HCT116 (cell line): ENCODE data around the gene AFAP1L2. TPM values are rescaled to one million over a fixed set of nuclear protein-coding genes. Genes with fewer than 3 reads are reported as not detected.

Experiments used
- ATAC-seq: fragments of 200-7000 bp; cut with Tn5 transposase; 2 replicates; pipeline ENCODE4 v1.9.1; 2020; ENCODE audit warnings: mild to moderate bottlenecking, moderate library complexity
- BruUV-seq: library from RNA; stranded (reverse); fragments of 400-500 nt; replicated peaks from 2 replicates; lab custom pipeline; 2021; lab: Mats Ljungman, UMichigan
- CTCF ChIA-PET: fragments of 300-600 bp; sonication (Branson Sonifier 250); formaldehyde crosslinking; loops from one replicate; lab custom pipeline; 2021; ENCODE audit warnings: antibody characterized with exemption; lab: Charles Lee
- POLR2A ChIA-PET: fragments of 300-600, 350-600 bp; sonication (Branson Sonifier 250); formaldehyde crosslinking; loops from one replicate; lab custom pipeline; 2021; ENCODE audit warnings: antibody characterized with exemption; lab: Charles Lee
- RAD21 ChIA-PET, 2 experiments: fragments of 300-600 bp; sonication (Branson Sonifier 250); formaldehyde crosslinking; loops; one replicate each; lab custom pipeline; 2023; ENCODE audit warnings: low total read pairs in 2 of 2; ENCODE audit not compliant: uncharacterized antibody in 2 of 2, unreplicated experiment in 2 of 2, low non-redundant PET in 1 of 2; lab: Charles Lee
- DNase-seq: peaks from one replicate; pipeline ENCODE4 v3.0.0-alpha.2; 2010; ENCODE audit warnings: low read depth, low spot score
- H2AFZ ChIP-seq: fragments of 200-600 bp; shearing (Covaris generic), sonication (generic); 2 replicates; pipeline ENCODE4 v1.6.1; 2017; ENCODE audit warnings: low read depth, mixed run types, mixed read lengths, antibody characterized with exemption, low read length; ENCODE audit not compliant: poor library complexity, severe bottlenecking
- H3K27ac ChIP-seq: 2 replicates; pipeline ENCODE4 v1.5.1; 2012; ENCODE audit warnings: low read depth, low read length
- H3K27me3 ChIP-seq: fragments of 200-600 bp; sonication (generic); 2 replicates; pipeline ENCODE4 v1.6.1; 2016; ENCODE audit warnings: mixed run types, low read length, mixed read lengths; ENCODE audit not compliant: insufficient read depth
- H3K36me3 ChIP-seq, 2 experiments: fragments of 200-500 bp in 1 of 2; fragments of 200-600 bp in 1 of 2; sonication (Bioruptor generic) in 1 of 2; sonication (generic) in 1 of 2; 2 replicates each; pipeline versions ENCODE4 v1.5.1 to v1.6.1; 2014 to 2016; ENCODE audit warnings: low read length in 2 of 2, inconsistent platforms in 1 of 2, mixed read lengths in 1 of 2, mixed run types in 1 of 2; ENCODE audit not compliant: insufficient read depth in 2 of 2, control insufficient read depth in 1 of 2
- H3K4me1 ChIP-seq, 2 experiments: fragments of 200-600 bp in 1 of 2; sonication (generic) in 1 of 2; 2 replicates each; pipeline versions ENCODE4 v1.5.1 to v1.6.1; 2012 to 2017; ENCODE audit warnings: low read length in 2 of 2, inconsistent platforms in 1 of 2, mild to moderate bottlenecking in 1 of 2, mixed read lengths in 1 of 2, mixed run types in 1 of 2, moderate library complexity in 1 of 2; ENCODE audit not compliant: insufficient read depth in 2 of 2, control insufficient read depth in 1 of 2
- H3K4me2 ChIP-seq: fragments of 200-600 bp; sonication (generic); 2 replicates; pipeline ENCODE4 v1.6.1; 2017; ENCODE audit warnings: mixed run types, low read length, mixed read lengths
- H3K4me3 ChIP-seq, 2 experiments: fragments of 200-600 bp in 1 of 2; sonication (generic) in 1 of 2; replicated peaks in 1 of 2; 2 replicates each; pipeline ENCODE4 v1.5.1; 2011 to 2016; ENCODE audit warnings: low read length in 2 of 2, control low read depth in 1 of 2, low read depth in 1 of 2, mild to moderate bottlenecking in 1 of 2, mixed read lengths in 1 of 2, mixed run types in 1 of 2
- H3K79me2 ChIP-seq: fragments of 200-600 bp; sonication (generic); 2 replicates; pipeline ENCODE4 v1.6.1; 2017; ENCODE audit warnings: mild to moderate bottlenecking, mixed run types, low read length, moderate library complexity, mixed read lengths; ENCODE audit not compliant: insufficient read depth
- H3K9ac ChIP-seq: fragments of 200-600 bp; sonication (generic); 2 replicates; pipeline ENCODE4 v1.6.1; 2016; ENCODE audit warnings: low read length, mixed read lengths
- H3K9me2 ChIP-seq: fragments of 200-600 bp; sonication (generic), shearing (Covaris generic); 2 replicates; pipeline ENCODE4 v1.6.1; 2017; ENCODE audit warnings: mixed run types, mild to moderate bottlenecking, moderate library complexity; ENCODE audit not compliant: insufficient read depth
- H3K9me3 ChIP-seq, 2 experiments: fragments of 200-500 bp in 1 of 2; fragments of 200-600 bp in 1 of 2; sonication (Bioruptor generic) in 1 of 2; sonication (generic) in 1 of 2; 2 replicates each; pipeline ENCODE4 v1.6.1; 2014 to 2017; ENCODE audit warnings: low read length in 2 of 2, mixed read lengths in 2 of 2, inconsistent platforms in 1 of 2, low read depth in 1 of 2, mild to moderate bottlenecking in 1 of 2, mixed run types in 1 of 2, moderate library complexity in 1 of 2; ENCODE audit not compliant: control insufficient read depth in 1 of 2, insufficient read depth in 1 of 2
- H4K20me1 ChIP-seq: fragments of 200-600 bp; sonication (generic), shearing (Covaris generic); 2 replicates; pipeline ENCODE4 v1.6.1; 2017; ENCODE audit warnings: mixed run types, mild to moderate bottlenecking, moderate library complexity; ENCODE audit not compliant: insufficient read depth
- CBX3 ChIP-seq: IDR thresholded peaks from 2 replicates; pipeline ENCODE4 v1.6.1; 2012; ENCODE audit warnings: low read depth
- CEBPB ChIP-seq: IDR thresholded peaks from 2 replicates; pipeline ENCODE4 v1.6.1; 2012; ENCODE audit warnings: low read depth
- EGR1 ChIP-seq: IDR thresholded peaks from 2 replicates; pipeline ENCODE4 v1.6.1; 2012; ENCODE audit warnings: low read depth
- ELF1 ChIP-seq: IDR thresholded peaks from 2 replicates; pipeline ENCODE4 v1.6.1; 2012; ENCODE audit warnings: low read depth, borderline replicate concordance
- EZH2 ChIP-seq: fragments of 200-600 bp; sonication (generic); IDR thresholded peaks from 2 replicates; pipeline ENCODE4 v1.6.1; 2017; ENCODE audit warnings: antibody characterized with exemption, mixed run types
- JUND ChIP-seq: IDR thresholded peaks from 2 replicates; pipeline ENCODE4 v1.6.1; 2012
- POLR2A ChIP-seq: IDR thresholded peaks from 2 replicates; pipeline ENCODE4 v1.7.0; 2011; ENCODE audit warnings: borderline replicate concordance; ENCODE audit not compliant: insufficient read depth, insufficient read length; ENCODE audit errors: extremely low read depth
- POLR2AphosphoS5 ChIP-seq: IDR thresholded peaks from 2 replicates; pipeline ENCODE4 v1.6.1; 2011; ENCODE audit warnings: mild to moderate bottlenecking, low read depth, low read length, moderate library complexity
- RAD21 ChIP-seq: IDR thresholded peaks from 2 replicates; pipeline ENCODE4 v1.6.1; 2012; ENCODE audit warnings: low read depth, mild to moderate bottlenecking
- SP1 ChIP-seq: IDR thresholded peaks from 2 replicates; pipeline ENCODE4 v1.6.1; 2012; ENCODE audit warnings: low read depth
- SRF ChIP-seq: IDR thresholded peaks from 2 replicates; pipeline ENCODE4 v1.6.1; 2012; ENCODE audit warnings: low read depth
- TCF7L2 ChIP-seq: IDR thresholded peaks from 2 replicates; pipeline ENCODE4 v1.7.0; 2011; ENCODE audit warnings: borderline replicate concordance, inconsistent platforms; ENCODE audit not compliant: insufficient read depth, insufficient read length; ENCODE audit errors: extremely low read depth
- YY1 ChIP-seq: IDR thresholded peaks from 2 replicates; pipeline ENCODE4 v1.6.1; 2011; ENCODE audit warnings: low read length, low read depth, moderate library complexity, mild to moderate bottlenecking; ENCODE audit not compliant: insufficient replicate concordance; ENCODE audit errors: extremely low read depth
- ZFX ChIP-seq: fragments of 450-650 bp; IDR thresholded peaks from 2 replicates; pipeline ENCODE4 v1.6.1; 2017
- ZNF274 ChIP-seq: fragments of 200-500 bp; sonication (Bioruptor generic); IDR thresholded peaks from 2 replicates; pipeline ENCODE4 v1.6.1; 2014; ENCODE audit warnings: mild to moderate bottlenecking, low read depth, low read length, inconsistent platforms
- intact Hi-C: fragments of 100-400 bp; cut with micrococcal nuclease; formaldehyde crosslinking; loops from 2 replicates; pipeline ENCODE4 v1.10.0; 2022
- total RNA-seq: library from RNA; stranded (reverse); gene quantifications from one replicate; pipeline ENCODE4 v1.2.1, GENCODE V29; 2021; ENCODE audit not compliant: unreplicated experiment
- TF ChIP-seq, protein P1 (sequence below): IDR thresholded peaks from 2 replicates; pipeline ENCODE4 v1.6.1; 2012
- TF ChIP-seq, protein P2 (sequence below): IDR thresholded peaks from 2 replicates; pipeline ENCODE4 v1.6.1; 2012; ENCODE audit warnings: low read depth
- TF ChIP-seq, protein P3 (sequence below), 3 experiments: fragments of 200-600 bp in 1 of 3; sonication (generic) in 1 of 3; IDR thresholded peaks in 2 of 3; conservative IDR thresholded peaks in 1 of 3; 2 replicates each; pipeline ENCODE4 v1.5.1; 2012 to 2017; ENCODE audit warnings: low read depth in 2 of 3, low read length in 2 of 3, antibody characterized with exemption in 1 of 3, borderline replicate concordance in 1 of 3, control low read depth in 1 of 3, mild to moderate bottlenecking in 1 of 3, mixed read lengths in 1 of 3, mixed run types in 1 of 3, moderate library complexity in 1 of 3; ENCODE audit not compliant: insufficient read depth in 1 of 3
- TF ChIP-seq, protein P4 (sequence below): IDR thresholded peaks from 2 replicates; pipeline ENCODE4 v1.6.1; 2012

Gene AFAP1L2
- total RNA-seq, 1 experiment from 2014 or later, result 0.93 TPM

DNA sequence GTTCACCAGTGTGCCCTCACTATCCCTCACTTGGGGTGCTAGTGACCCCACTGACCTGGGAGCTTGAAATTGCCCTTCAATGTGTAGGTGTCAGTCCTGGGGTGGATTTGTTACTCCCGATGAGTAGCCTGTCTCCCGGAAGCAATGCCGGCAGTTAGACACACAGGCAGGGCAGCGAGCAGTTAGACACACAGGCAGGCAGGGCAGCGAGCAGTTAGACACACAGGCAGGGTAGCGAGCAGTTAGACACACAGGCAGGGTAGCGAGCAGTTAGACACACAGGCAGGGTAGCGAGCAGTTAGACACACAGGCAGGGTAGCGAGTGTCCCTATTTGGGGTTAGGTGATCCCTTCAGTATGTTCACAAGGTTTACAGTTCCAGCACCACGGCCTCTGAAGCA lies 121.2 kb downstream of the AFAP1L2 start:
- ChIA-PET CTCF (no interaction called here), RAD21 (no interaction called here)

More for the DNA sequence above, 121.2 kb downstream of the AFAP1L2 start:
- intact Hi-C loops, result no loop called here
- H3K9ac ChIP-seq, result no peak overlapping the region
- no peak overlapping the region for H3K27ac ChIP-seq
- no peaks in the 10 kb centered on the region for H3K9me2 ChIP-seq
- H3K4me1 ChIP-seq, result no peaks in the 10 kb centered on the region
- no peak overlapping the region for H3K4me3 ChIP-seq
- H3K36me3 ChIP-seq, result no peaks in the 10 kb centered on the region
- no peaks in the 10 kb centered on the region for H4K20me1 ChIP-seq
- H3K4me2 ChIP-seq, result no peak overlapping the region
- no peak for DNase-seq
- no peaks in the 10 kb centered on the region for H3K9me3 ChIP-seq
- POLR2A ChIA-PET, result no interaction called here
- TF ChIP-seq, protein P1, sequence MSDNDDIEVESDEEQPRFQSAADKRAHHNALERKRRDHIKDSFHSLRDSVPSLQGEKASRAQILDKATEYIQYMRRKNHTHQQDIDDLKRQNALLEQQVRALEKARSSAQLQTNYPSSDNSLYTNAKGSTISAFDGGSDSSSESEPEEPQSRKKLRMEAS, result no peak
- TF ChIP-seq, protein P2, sequence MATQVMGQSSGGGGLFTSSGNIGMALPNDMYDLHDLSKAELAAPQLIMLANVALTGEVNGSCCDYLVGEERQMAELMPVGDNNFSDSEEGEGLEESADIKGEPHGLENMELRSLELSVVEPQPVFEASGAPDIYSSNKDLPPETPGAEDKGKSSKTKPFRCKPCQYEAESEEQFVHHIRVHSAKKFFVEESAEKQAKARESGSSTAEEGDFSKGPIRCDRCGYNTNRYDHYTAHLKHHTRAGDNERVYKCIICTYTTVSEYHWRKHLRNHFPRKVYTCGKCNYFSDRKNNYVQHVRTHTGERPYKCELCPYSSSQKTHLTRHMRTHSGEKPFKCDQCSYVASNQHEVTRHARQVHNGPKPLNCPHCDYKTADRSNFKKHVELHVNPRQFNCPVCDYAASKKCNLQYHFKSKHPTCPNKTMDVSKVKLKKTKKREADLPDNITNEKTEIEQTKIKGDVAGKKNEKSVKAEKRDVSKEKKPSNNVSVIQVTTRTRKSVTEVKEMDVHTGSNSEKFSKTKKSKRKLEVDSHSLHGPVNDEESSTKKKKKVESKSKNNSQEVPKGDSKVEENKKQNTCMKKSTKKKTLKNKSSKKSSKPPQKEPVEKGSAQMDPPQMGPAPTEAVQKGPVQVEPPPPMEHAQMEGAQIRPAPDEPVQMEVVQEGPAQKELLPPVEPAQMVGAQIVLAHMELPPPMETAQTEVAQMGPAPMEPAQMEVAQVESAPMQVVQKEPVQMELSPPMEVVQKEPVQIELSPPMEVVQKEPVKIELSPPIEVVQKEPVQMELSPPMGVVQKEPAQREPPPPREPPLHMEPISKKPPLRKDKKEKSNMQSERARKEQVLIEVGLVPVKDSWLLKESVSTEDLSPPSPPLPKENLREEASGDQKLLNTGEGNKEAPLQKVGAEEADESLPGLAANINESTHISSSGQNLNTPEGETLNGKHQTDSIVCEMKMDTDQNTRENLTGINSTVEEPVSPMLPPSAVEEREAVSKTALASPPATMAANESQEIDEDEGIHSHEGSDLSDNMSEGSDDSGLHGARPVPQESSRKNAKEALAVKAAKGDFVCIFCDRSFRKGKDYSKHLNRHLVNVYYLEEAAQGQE, result no peak
- TF ChIP-seq POLR2A, result no peak
- TF ChIP-seq ELF1, result no peak
- TF ChIP-seq CBX3, result no peak
- no peak for TF ChIP-seq EZH2
- no peak for TF ChIP-seq TCF7L2
- TF ChIP-seq SP1, result no peak
- no peak for TF ChIP-seq CEBPB
- TF ChIP-seq ZNF274, result no peak
- no peak for TF ChIP-seq ZFX
- no peak for TF ChIP-seq SRF
- TF ChIP-seq, protein P3, sequence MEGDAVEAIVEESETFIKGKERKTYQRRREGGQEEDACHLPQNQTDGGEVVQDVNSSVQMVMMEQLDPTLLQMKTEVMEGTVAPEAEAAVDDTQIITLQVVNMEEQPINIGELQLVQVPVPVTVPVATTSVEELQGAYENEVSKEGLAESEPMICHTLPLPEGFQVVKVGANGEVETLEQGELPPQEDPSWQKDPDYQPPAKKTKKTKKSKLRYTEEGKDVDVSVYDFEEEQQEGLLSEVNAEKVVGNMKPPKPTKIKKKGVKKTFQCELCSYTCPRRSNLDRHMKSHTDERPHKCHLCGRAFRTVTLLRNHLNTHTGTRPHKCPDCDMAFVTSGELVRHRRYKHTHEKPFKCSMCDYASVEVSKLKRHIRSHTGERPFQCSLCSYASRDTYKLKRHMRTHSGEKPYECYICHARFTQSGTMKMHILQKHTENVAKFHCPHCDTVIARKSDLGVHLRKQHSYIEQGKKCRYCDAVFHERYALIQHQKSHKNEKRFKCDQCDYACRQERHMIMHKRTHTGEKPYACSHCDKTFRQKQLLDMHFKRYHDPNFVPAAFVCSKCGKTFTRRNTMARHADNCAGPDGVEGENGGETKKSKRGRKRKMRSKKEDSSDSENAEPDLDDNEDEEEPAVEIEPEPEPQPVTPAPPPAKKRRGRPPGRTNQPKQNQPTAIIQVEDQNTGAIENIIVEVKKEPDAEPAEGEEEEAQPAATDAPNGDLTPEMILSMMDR (IDR thresholded peaks at IDR 0.05 in 2 of 3, conservative IDR thresholded peaks at IDR 0.05 in 1 of 3; ENCODE audit: borderline replicate concordance in 1 of 3, insufficient read depth in 1 of 3, low read depth in 2 of 3, low read length in 2 of 3), result no peak
- TF ChIP-seq, protein P4, sequence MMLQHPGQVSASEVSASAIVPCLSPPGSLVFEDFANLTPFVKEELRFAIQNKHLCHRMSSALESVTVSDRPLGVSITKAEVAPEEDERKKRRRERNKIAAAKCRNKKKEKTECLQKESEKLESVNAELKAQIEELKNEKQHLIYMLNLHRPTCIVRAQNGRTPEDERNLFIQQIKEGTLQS, result no peak
- no peak for TF ChIP-seq POLR2AphosphoS5
- no peak for TF ChIP-seq EGR1
- TF ChIP-seq RAD21, result no peak
- no peak for TF ChIP-seq YY1
- no peak for TF ChIP-seq JUND
- TF ChIP-seq, all 23 proteins: peak for 0
- no peaks in the 10 kb centered on the region for H3K79me2 ChIP-seq
- BruUV-seq, result no TSS peak
- no peaks in the 10 kb centered on the region for H3K27me3 ChIP-seq
- no peak overlapping the region for H2AFZ ChIP-seq
- ATAC-seq, result no peak
